Skeletal muscle cell (primary cell): Measurements from ENCODE around the gene AGR2.
"Not testable (repeated sequence)": the region's sequence is repeated elsewhere in the genome, so short reads cannot be mapped to it uniquely, and the experiment has no call there.

ENCODE experiments used
- DNase-seq: peaks from one replicate; pipeline ENCODE4 v3.0.0-alpha.2; 2010; ENCODE audit warnings: low read depth
- H3K4me3 ChIP-seq: 2 replicates; pipeline ENCODE4 v1.5.1; 2011; ENCODE audit warnings: low read depth, mild to moderate bottlenecking, control low read depth, low read length, moderate library complexity

The AGR2 gene

DNA sequence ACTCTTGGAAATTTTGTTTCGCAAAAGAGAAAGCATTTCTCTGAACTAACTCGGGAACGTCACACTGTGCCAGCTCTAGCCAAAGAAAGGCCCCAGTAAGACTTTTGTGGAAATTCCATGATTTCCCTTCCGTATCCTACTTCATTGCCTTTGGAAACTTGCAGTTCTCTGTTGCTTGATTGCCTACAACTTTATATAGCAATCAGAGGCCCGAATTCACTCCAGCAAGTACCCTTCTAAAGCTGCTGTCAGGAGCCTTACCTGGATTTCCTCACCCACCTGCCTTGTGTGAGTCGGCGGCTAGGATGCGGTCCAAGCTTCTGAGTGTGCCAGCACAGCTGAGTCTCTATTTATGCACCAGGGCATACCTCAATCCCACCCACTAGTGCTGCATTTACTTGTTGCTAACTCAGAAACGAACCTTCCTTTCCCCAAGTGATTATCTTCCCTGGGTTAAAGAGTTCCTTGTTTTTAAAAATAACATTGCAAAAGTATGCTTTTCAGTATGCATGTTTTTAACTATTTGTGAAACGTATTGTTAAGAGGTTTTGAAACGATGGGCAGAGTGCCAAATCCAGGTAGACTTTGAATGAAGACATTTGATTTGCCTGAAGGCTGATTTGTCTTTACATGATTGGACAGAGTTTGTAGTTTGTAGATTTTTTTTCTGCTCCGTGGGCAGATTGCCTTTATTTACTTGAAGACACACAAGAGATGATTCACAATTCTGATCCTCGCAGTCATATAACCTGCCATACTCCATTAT lies at the start of gene AGR2:
AGR2 (minus strand) TSS at position 326 of the 766 bp plus-strand sequence. CDS start 3,203 bp downstream, outside the sequence.
- H3K4me3 ChIP-seq: no peak within 1 kb of the TSS
- DNase-seq: no peak

GRCh38 chr7:16853189-16853588 lies 48.4 kb upstream of the AGR2 start:
- not testable (repeated sequence) for DNase-seq, H3K4me3 ChIP-seq

GRCh38 chr7:16851829-16852228 lies 47.0 kb upstream of the AGR2 start:
- H3K4me3 ChIP-seq: no peak overlapping the region
- no peak for DNase-seq

GRCh38 chr7:16850614-16851466 lies 46.0 kb upstream of the AGR2 start:
- no peak overlapping the region for H3K4me3 ChIP-seq
- no peak for DNase-seq

- DNase-seq: no peak
- no peak overlapping the region for H3K4me3 ChIP-seq
These were observed 44.7 kb upstream of the AGR2 start for GRCh38 chr7:16849296-16850148.

GRCh38 chr7:16847381-16847860 lies 42.6 kb upstream of the AGR2 start:
- no peak overlapping the region for H3K4me3 ChIP-seq
- no peak for DNase-seq

DNA sequence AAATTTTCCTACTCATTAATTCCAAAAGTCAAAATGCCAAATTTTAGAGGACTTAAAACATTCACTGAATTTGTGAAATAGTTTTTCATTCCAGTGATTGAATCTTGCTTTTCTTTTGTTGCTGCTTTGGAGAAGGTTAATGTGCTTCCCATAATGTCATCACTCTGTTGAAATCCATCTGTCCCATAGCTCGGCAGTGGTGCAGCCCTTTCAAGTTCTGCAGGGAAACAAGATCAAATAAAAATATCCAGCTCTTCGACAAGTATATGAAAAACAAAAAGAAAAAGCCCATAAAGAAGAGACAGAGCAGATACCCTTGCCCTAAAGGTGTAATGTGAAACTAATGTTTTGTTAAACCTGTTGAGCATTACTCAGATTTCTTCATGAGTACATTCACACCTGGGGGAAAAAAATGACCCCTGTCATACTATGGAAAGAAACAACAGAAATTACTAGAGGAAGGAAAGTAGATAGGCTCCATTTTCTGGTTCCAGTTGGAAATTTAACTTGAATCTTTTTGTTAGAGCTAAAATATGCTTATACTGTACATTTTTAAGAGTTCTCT lies 41.9 kb upstream of the AGR2 start:
- no peak for DNase-seq

GRCh38 chr7:16845746-16846145 lies 40.9 kb upstream of the AGR2 start:
- DNase-seq: no peak
- H3K4me3 ChIP-seq: no peak overlapping the region

More for the DNA sequence above, 41.9 kb upstream of the AGR2 start:
- no peak overlapping the region for H3K4me3 ChIP-seq

GRCh38 chr7:16841681-16842080 lies 36.9 kb upstream of the AGR2 start:
- no peak overlapping the region for H3K4me3 ChIP-seq
- DNase-seq: peak; percentile 36

GRCh38 chr7:16840094-16840493 lies 35.3 kb upstream of the AGR2 start:
- no peak overlapping the region for H3K4me3 ChIP-seq
- no peak for DNase-seq

- H3K4me3 ChIP-seq: no peak overlapping the region
- DNase-seq: no peak
These were observed 34.8 kb upstream of the AGR2 start for GRCh38 chr7:16839646-16840045.

GRCh38 chr7:16838891-16839290 lies 34.1 kb upstream of the AGR2 start:
- DNase-seq: no peak
- H3K4me3 ChIP-seq: no peak overlapping the region

GRCh38 chr7:16838386-16838785 lies 33.6 kb upstream of the AGR2 start:
- DNase-seq: no peak
- no peak overlapping the region for H3K4me3 ChIP-seq

GRCh38 chr7:16836481-16836880 lies 31.7 kb upstream of the AGR2 start:
- no peak for DNase-seq
- H3K4me3 ChIP-seq: no peak overlapping the region

DNA sequence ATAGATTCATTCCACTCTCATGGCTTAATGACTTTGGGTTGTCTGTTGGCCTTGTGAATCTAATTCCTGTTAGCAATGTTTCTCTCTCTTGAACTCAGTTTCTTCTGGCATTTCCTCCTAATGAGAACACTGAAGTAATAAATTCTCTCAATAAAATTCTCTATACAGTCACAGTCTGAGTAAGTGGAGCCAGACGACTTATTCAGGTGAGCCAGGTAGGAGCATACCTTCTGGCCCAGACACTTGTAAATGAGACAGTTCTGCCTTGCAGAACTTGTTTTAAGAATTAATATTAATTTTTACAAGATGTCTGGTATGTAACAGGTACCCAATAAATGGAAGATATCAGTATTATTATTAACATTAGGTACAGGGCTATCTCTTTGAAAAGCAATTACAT lies 28.6 kb upstream of the AGR2 start:
- no peak overlapping the region for H3K4me3 ChIP-seq
- DNase-seq: no peak

DNA sequence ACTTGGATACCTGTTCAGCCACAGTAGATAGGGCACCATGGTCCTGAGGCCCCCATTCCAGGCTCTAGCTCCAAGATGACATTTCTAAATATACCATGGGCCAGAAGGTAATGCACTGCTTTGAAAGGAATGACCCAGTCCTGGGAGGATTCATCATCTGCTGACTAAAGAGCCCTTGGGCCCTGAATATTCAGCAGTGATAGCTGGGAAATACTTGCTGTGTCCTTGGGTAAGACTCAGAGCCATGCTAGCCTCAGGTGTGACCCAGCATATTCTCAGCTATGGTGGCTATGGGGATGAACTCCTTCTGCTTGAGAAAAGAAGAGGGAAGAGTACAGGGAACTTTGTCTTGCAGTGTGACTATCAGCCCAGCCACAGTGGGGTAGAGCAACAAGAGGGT lies 21.3 kb upstream of the AGR2 start:
- DNase-seq: no peak
- no peak overlapping the region for H3K4me3 ChIP-seq

DNA sequence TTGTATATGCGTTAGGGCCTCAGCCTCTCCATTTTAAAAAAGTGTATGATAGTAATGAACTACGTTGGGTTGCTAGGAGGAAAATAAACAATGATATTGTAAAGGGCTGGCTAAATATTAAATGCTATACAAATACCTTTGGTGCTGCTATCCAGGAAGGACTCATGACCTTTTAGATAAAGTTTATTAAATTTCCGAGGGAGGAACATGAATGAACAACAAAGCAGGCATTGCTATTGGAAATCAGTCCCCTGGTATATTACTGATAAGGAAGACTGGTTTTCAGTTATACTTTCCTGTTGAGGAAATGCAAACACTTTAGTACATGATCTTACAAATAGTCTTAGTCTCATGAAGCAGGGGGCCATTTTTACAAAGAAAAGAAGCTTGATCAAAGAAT lies 17.2 kb upstream of the AGR2 start:
- H3K4me3 ChIP-seq: no peak overlapping the region
- no peak for DNase-seq

GRCh38 chr7:16818732-16819131 lies 13.9 kb upstream of the AGR2 start:
- no peak for DNase-seq
- H3K4me3 ChIP-seq: no peak overlapping the region

- peak; percentile 45 for DNase-seq
- no peak overlapping the region for H3K4me3 ChIP-seq
These were observed 12.7 kb upstream of the AGR2 start for GRCh38 chr7:16817536-16817935.
